NB4 (cell line): Measurements from ENCODE around the gene LSAMP.

Experiments used
- DNase-seq: peaks from one replicate; pipeline ENCODE4 v3.0.0; 2010; ENCODE audit warnings: low read depth
- H3K4me3 ChIP-seq: one replicate; pipeline ENCODE4 v1.5.1; 2011; ENCODE audit warnings: mild to moderate bottlenecking, low read depth, low read length, moderate library complexity
- CTCF ChIP-seq: IDR thresholded peaks from one replicate; pipeline ENCODE4 v1.5.1; 2012; ENCODE audit warnings: low read depth, low read length
- MAX ChIP-seq: IDR thresholded peaks from 2 replicates; pipeline ENCODE4 v1.6.1; 2011; ENCODE audit warnings: low read depth, low read length
- MYC ChIP-seq: IDR thresholded peaks from 2 replicates; pipeline ENCODE4 v1.6.1; 2011; ENCODE audit warnings: low read depth, low read length
- POLR2A ChIP-seq: IDR thresholded peaks from 2 replicates; pipeline ENCODE4 v1.6.1; 2011; ENCODE audit warnings: mild to moderate bottlenecking; ENCODE audit not compliant: insufficient read length; ENCODE audit errors: extremely low read depth

Gene LSAMP

GRCh38 chr3:116276675-116277074 is 168.6 kb downstream of the LSAMP start:
- no peak overlapping the region for H3K4me3 ChIP-seq
- DNase-seq, result no peak
- no peak for TF ChIP-seq MYC
- no peak for TF ChIP-seq POLR2A
- TF ChIP-seq CTCF, result no peak
- no peak for TF ChIP-seq MAX

GRCh38 chr3:116270056-116270455 is 175.2 kb downstream of the LSAMP start:
- H3K4me3 ChIP-seq, result no peak overlapping the region
- TF ChIP-seq MYC (no peak), MAX (no peak), POLR2A (no peak), CTCF (no peak)

GRCh38 chr3:116267116-116267515 is 178.2 kb downstream of the LSAMP start:
- TF ChIP-seq CTCF, result no peak
- TF ChIP-seq MAX, result no peak
- no peak for TF ChIP-seq POLR2A
- no peak for TF ChIP-seq MYC
- H3K4me3 ChIP-seq, result no peak overlapping the region
- DNase-seq, result no peak

More at GRCh38 chr3:116270056-116270455, 175.2 kb downstream of the LSAMP start:
- no peak for DNase-seq

- H3K4me3 ChIP-seq, result no peak overlapping the region
- TF ChIP-seq CTCF (no peak), MAX (no peak), MYC (no peak), POLR2A (no peak)
- no peak for DNase-seq
These were observed 179.2 kb downstream of the LSAMP start for GRCh38 chr3:116265976-116266584.

GRCh38 chr3:116265320-116265695 is 180.0 kb downstream of the LSAMP start:
- no peak for DNase-seq
- no peak for TF ChIP-seq MAX
- TF ChIP-seq CTCF, result no peak
- TF ChIP-seq POLR2A, result no peak
- TF ChIP-seq MYC, result no peak
- no peak overlapping the region for H3K4me3 ChIP-seq
